Measurements from ENCODE around the gene ZMIZ1. TPM values are rescaled to one million over a fixed set of nuclear protein-coding genes. Genes with fewer than 3 reads are reported as not detected.

ZMIZ1 gene
- total and polyA plus RNA-seq, 2 experiments from 2014 or later, result 9.2 to 30.9 TPM

DNA sequence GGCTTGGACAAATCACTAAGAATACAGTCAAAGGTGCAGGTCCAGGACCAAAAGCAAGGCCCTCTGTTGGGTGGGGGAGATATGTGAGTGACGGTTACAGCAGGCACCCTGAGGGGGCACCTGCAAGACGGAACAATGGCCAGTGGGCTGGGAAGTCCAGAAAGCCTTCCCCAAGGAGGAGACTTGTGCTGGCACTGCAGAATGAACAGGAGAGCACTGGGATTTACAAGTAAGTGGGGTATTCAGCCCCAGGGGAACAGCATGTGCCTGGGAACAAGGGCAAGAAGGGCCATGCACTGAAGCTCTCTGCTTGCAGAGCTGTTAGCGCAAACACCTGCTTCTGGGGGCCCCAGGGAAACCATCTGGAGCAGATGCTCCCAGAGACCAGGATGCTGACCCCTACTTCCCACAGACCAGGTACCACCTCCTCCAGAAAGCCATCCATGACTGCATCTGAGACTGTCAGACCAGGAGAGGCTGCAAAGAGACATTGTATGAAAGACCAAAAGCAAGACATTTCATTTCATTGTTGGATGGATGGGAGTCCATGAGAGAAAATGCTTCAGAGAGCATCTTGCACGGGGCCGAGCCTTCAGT lies 24.6 kb upstream of the ZMIZ1 start (continued):
- TF ChIP-seq, protein P1, sequence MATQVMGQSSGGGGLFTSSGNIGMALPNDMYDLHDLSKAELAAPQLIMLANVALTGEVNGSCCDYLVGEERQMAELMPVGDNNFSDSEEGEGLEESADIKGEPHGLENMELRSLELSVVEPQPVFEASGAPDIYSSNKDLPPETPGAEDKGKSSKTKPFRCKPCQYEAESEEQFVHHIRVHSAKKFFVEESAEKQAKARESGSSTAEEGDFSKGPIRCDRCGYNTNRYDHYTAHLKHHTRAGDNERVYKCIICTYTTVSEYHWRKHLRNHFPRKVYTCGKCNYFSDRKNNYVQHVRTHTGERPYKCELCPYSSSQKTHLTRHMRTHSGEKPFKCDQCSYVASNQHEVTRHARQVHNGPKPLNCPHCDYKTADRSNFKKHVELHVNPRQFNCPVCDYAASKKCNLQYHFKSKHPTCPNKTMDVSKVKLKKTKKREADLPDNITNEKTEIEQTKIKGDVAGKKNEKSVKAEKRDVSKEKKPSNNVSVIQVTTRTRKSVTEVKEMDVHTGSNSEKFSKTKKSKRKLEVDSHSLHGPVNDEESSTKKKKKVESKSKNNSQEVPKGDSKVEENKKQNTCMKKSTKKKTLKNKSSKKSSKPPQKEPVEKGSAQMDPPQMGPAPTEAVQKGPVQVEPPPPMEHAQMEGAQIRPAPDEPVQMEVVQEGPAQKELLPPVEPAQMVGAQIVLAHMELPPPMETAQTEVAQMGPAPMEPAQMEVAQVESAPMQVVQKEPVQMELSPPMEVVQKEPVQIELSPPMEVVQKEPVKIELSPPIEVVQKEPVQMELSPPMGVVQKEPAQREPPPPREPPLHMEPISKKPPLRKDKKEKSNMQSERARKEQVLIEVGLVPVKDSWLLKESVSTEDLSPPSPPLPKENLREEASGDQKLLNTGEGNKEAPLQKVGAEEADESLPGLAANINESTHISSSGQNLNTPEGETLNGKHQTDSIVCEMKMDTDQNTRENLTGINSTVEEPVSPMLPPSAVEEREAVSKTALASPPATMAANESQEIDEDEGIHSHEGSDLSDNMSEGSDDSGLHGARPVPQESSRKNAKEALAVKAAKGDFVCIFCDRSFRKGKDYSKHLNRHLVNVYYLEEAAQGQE (IDR thresholded peaks at IDR 0.05; ENCODE audit: unreplicated experiment), result no peak
- TF ChIP-seq ZNF114 (CRISPR knock-in tag; IDR thresholded peaks at IDR 0.05) (no peak), STAT1 (IDR thresholded peaks at IDR 0.05; ENCODE audit: unreplicated experiment) (no peak)

DNA sequence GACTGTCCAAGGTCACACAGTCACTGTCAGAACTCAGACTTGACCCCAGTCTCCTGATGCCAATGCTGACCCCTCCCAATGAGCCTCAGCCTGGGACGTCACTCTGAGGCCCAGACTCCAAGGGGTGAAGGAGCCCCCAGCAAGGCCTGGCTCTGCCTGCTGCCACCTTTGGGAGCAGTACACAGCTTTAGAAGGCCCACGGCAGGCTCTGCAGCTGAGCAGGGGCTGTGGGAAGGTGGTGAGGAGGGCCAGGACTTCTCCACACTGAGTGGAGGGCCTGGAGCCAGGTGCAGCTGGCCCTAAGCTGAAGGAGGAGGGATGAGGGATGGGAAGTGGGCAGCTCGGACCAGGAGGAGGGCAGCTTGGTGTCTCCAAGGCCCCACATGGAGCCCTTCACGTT lies 23.9 kb upstream of the ZMIZ1 start:
- H3K27ac ChIP-seq (ENCODE audit: low read depth), result no peak overlapping the region

More for the DNA sequence above, 23.9 kb upstream of the ZMIZ1 start:
- Mint-ChIP-seq H3K4me1 (peaks cover 13% of the 10 kb centered on the region), H3K4me3 (no peak overlapping the region), H3K27ac (no peak overlapping the region), H3K9me3 (no peaks in the 10 kb centered on the region), H3K36me3 (ENCODE audit: low read depth) (no peaks in the 10 kb centered on the region), H3K27me3 (ENCODE audit: insufficient read depth, low read depth, poor library complexity) (peaks cover 11% of the 10 kb centered on the region)
- no peaks in the 10 kb centered on the region for H3F3A ChIP-seq (replicated peaks; ENCODE audit: low read depth)
- H4K20me1 ChIP-seq (replicated peaks; ENCODE audit: insufficient read depth), result no peaks in the 10 kb centered on the region
- no peak for DNase-seq (ENCODE audit: low spot score)
- no peak for ATAC-seq
- H3K4me1 ChIP-seq (ENCODE audit: insufficient read depth), result no peaks in the 10 kb centered on the region; the same call in 1 of the 2 replicates
- H3K9me2 ChIP-seq (ENCODE audit: insufficient read depth), result no peaks in the 10 kb centered on the region
- no peak overlapping the region for H2AFZ ChIP-seq
- no peaks in the 10 kb centered on the region for H3K27me3 ChIP-seq (ENCODE audit: insufficient read depth)
- no peak overlapping the region for H3K4me3 ChIP-seq
- H3K79me2 ChIP-seq (replicated peaks; ENCODE audit: insufficient read depth), result no peaks in the 10 kb centered on the region
- no peaks in the 10 kb centered on the region for H3K36me3 ChIP-seq (ENCODE audit: insufficient read depth)
- no peak overlapping the region for H3K4me2 ChIP-seq
- TF ChIP-seq, protein P2, sequence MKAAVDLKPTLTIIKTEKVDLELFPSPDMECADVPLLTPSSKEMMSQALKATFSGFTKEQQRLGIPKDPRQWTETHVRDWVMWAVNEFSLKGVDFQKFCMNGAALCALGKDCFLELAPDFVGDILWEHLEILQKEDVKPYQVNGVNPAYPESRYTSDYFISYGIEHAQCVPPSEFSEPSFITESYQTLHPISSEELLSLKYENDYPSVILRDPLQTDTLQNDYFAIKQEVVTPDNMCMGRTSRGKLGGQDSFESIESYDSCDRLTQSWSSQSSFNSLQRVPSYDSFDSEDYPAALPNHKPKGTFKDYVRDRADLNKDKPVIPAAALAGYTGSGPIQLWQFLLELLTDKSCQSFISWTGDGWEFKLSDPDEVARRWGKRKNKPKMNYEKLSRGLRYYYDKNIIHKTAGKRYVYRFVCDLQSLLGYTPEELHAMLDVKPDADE (IDR thresholded peaks at IDR 0.05), result no peak
- TF ChIP-seq POLR2AphosphoS5 (IDR thresholded peaks at IDR 0.05; ENCODE audit: low read depth) (no peak), EZH2 (IDR thresholded peaks at IDR 0.05; ENCODE audit: low read depth, unreplicated experiment) (no peak), ZNF331 (CRISPR knock-in tag; IDR thresholded peaks at IDR 0.05; ENCODE audit: low read depth) (no peak), JUNB (IDR thresholded peaks at IDR 0.05; ENCODE audit: unreplicated experiment) (no peak), EZH2phosphoT487 (IDR thresholded peaks at IDR 0.05; ENCODE audit: unreplicated experiment) (no peak), CREB1 (CRISPR knock-in tag; IDR thresholded peaks at IDR 0.05; ENCODE audit: low read depth) (no peak)
- TF ChIP-seq, protein P3, sequence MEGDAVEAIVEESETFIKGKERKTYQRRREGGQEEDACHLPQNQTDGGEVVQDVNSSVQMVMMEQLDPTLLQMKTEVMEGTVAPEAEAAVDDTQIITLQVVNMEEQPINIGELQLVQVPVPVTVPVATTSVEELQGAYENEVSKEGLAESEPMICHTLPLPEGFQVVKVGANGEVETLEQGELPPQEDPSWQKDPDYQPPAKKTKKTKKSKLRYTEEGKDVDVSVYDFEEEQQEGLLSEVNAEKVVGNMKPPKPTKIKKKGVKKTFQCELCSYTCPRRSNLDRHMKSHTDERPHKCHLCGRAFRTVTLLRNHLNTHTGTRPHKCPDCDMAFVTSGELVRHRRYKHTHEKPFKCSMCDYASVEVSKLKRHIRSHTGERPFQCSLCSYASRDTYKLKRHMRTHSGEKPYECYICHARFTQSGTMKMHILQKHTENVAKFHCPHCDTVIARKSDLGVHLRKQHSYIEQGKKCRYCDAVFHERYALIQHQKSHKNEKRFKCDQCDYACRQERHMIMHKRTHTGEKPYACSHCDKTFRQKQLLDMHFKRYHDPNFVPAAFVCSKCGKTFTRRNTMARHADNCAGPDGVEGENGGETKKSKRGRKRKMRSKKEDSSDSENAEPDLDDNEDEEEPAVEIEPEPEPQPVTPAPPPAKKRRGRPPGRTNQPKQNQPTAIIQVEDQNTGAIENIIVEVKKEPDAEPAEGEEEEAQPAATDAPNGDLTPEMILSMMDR (conservative IDR thresholded peaks at IDR 0.05; ENCODE audit: low read depth in 2 of 2), result no peak
- TF ChIP-seq, protein P1 (IDR thresholded peaks at IDR 0.05; ENCODE audit: unreplicated experiment), result no peak

All from GM23338 (cell line).